Stimulated activated CD4-positive, alpha-beta T cell treated with anti-CD3 and anti-CD28 coated beads, Interleukin-4, amount 100 ng/mL, for 1 hour (primary cell): ENCODE results near the gene SNRNP70.
"Not testable (repeated sequence)": the region's sequence is repeated elsewhere in the genome, so short reads cannot be mapped to it uniquely, and the experiment has no call there.

Experiments used
- DNase-seq: peaks from one replicate; pipeline ENCODE4 v3.0.0-alpha.2; 2020

Gene SNRNP70, protein sequence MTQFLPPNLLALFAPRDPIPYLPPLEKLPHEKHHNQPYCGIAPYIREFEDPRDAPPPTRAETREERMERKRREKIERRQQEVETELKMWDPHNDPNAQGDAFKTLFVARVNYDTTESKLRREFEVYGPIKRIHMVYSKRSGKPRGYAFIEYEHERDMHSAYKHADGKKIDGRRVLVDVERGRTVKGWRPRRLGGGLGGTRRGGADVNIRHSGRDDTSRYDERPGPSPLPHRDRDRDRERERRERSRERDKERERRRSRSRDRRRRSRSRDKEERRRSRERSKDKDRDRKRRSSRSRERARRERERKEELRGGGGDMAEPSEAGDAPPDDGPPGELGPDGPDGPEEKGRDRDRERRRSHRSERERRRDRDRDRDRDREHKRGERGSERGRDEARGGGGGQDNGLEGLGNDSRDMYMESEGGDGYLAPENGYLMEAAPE

GRCh38 chr19:49085020-49085867 lies at the start of gene SNRNP70:
TSS of gene SNRNP70 (plus strand) at chr19:49085451. CDS start at chr19:49086415, 964 bp downstream.
- DNase-seq, result peak; percentile 98

GRCh38 chr19:49036815-49037214 lies 48.4 kb upstream of the SNRNP70 start, which contains the start of gene CGB1:
TSS of gene CGB1 (minus strand) at chr19:49036895. CDS start at chr19:49036711, 184 bp downstream.
- DNase-seq, result peak; percentile 41

DNA sequence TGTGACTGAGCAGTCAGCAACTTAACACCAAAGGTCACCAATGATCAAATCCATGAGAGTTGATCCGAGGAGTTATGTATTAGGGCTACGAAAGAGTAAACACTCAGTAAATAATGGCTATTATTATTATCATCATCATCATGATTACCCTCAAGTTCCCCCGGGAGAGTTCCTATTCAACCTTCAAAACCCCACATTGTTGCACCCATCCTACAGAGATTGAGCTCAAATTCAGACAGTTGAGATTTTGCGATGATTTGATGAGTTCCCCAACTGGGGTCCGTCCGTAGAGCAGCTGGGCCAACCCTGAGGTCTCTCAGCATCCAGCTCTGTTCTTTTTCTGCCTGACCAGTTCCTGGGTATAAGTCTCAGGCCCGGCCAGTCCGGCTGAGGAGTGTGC lies 47.1 kb upstream of the SNRNP70 start:
- DNase-seq, result not testable (repeated sequence)

DNA sequence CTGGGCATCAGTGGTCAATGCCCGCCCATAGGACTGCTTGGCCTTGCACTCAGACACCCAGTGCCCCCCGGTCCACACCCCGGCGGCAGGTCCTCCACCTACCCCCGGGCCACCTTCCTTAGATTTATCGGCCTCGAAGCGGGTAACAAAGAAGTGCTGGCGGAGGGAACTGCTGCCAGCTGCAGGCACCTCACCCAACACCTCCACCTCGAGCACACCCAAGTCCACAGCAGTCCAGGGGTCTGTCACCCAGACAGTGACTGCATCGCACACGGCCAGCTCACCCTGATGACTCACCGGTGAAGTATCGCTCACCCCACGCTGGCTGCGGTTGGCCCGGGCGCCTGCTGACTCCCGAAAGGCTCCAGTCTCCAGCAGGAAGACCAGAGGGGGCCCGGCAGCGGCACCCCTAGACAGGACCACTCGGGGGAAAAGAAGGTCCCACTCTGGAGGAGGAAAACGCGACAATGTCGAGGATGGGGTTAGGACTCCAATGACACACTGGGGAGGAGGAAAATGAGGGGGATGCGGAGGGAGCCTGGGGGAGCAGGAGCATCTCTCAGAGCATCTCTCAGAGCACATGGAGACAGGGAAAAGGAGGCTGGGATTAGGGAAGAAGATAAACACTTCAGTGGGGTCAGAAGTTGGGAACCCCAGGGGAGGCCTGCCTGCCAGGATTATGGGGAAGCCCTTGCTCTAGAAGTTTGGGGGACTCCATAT lies 46.5 kb upstream of the SNRNP70 start:
- not testable (repeated sequence) for DNase-seq

- not testable (repeated sequence) for DNase-seq
These were observed 45.5 kb upstream of the SNRNP70 start for GRCh38 chr19:49039736-49040135.

DNA sequence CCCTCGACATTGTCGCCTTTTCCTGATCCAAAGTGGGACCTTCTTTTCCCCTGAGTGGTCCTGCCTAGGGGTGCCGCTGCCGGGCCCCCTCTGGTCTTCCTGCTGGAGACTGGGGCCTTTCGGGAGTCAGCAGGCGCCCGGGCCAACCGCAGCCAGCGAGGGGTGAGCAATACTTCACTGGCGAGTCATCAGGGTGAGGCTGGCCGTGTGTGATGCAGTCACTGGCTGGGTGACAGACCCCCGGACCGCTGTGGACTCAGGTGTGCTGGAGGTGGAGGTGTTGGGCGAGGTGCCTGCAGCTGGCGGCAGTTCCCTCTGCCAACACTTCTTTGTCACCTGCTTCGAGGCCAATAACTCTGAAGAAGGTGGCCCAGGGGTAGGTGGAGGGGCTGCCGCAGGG lies 43.1 kb upstream of the SNRNP70 start:
- no peak for DNase-seq

GRCh38 chr19:49042666-49043065 lies 42.6 kb upstream of the SNRNP70 start:
- not testable (repeated sequence) for DNase-seq

DNA sequence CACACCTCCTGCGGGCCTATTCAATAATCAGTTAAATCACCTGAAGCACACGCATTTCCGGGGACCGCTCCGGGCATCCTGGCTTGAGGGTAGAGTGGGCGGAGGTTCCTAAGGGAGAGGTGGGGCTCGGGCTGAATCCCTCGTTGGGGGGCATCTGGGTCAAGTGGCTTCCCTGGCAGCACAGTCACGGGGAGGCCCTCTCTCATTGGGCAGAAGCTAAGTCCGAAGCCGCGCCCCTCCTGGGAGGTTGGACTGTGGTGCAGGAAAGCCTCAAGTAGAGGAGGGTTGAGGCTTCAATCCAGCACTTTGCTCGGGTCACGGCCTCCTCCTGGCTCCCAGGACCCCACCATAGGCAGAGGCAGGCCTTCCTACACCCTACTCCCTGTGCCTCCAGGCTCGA lies 41.7 kb upstream of the SNRNP70 start, which contains the start of gene CGB5:
Gene CGB5, plus strand, starts transcription at position 301 of the 400 bp plus-strand sequence. CDS start 362 bp downstream, outside the sequence.
- not testable (repeated sequence) for DNase-seq

- DNase-seq, result not testable (repeated sequence)
These were observed 36.2 kb upstream of the SNRNP70 start, which contains the start of gene CGB8 for GRCh38 chr19:49049011-49049410. TSS of gene CGB8 (minus strand) at chr19:49049111. CDS start at chr19:49048739, 372 bp downstream.

DNA sequence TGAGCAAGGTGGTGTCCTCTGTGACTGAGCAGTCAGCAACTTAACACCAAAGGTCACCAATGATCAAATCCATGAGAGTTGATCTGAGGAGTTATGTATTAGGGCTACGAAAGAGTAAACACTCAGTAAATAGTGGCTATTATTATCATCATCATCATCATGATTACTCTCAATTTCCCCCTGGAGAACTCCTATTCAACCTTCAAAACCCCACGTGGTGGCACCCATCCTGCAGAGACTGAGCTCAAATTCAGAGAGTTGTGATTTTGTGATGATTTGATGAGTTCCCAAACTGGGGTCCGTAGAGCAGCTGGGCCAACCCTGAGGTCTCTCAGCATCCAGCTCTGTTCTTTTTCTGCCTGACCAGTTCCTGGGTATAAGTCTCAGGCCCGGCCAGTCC lies 35.4 kb upstream of the SNRNP70 start:
- not testable (repeated sequence) for DNase-seq

GRCh38 chr19:49050376-49051033 lies 34.7 kb upstream of the SNRNP70 start:
- DNase-seq, result not testable (repeated sequence)

DNA sequence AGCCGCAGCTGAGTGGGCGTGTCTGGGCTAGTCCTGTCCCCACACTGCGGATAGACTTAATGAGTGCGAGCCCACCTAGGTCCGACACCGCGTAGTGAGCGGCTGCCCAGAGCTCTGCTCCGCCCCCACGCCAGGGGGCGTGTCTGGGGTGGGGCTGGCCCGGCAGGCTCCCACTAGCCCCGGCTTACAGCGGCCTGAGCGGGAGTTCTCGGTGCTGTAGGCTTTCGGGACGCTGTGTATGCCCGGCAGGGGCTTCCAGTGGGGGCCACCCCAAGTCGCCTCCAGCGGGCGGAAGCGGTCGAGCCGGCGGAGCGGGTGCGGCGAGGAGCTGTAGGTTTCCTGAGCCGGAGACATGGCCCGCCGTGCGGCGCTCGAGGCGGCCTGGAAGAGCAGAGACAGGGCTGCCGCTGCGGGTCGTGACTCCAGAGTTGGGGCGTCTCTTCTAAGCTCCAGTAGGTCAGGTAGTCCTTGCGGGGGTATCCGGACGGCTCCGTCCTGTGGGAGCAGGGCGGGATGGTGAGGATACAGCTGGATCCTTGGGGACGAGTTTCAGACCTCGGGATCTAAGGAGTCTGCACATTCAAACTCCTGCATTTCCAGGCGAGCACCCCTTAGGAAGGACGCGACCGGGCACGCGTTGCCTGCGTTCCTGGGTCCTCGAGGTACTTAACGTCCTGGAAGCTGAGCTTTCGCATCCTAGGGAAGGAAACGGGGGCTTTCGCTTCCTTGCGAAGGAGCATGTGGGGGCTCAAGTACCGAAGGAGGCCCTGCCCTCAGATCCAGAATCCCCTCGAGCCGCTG lies 28.9 kb upstream of the SNRNP70 start:
- peak; percentile 63 for DNase-seq

- DNase-seq, result not testable (repeated sequence)
These were observed 28.2 kb upstream of the SNRNP70 start for GRCh38 chr19:49056902-49057596.

GRCh38 chr19:49057636-49058234 lies 27.5 kb upstream of the SNRNP70 start, which contains the start of gene CGB7:
TSS of gene CGB7 (minus strand) at chr19:49057749. CDS start at chr19:49055375, 2,374 bp downstream.
- no peak for DNase-seq

DNA sequence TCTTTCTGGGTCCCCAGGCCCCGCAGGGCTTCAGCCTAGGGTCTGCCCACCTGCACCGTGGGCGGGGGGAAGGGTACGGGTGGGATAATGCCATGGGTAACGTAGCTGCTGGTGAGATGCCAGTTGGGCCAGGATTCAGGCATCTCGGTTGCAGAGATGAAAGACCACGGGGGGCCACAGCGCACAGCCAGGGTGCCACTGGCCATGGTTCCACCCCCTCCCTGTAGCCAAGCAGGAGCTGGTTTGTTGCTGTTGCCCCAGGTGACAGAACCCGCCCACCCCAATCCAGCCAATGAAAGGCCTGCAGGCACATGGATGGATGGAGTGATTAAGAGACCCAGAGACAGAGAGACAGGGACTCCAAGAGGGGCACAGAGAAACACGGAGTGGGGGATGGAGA lies 26.7 kb upstream of the SNRNP70 start:
- peak; percentile 39 for DNase-seq

DNA sequence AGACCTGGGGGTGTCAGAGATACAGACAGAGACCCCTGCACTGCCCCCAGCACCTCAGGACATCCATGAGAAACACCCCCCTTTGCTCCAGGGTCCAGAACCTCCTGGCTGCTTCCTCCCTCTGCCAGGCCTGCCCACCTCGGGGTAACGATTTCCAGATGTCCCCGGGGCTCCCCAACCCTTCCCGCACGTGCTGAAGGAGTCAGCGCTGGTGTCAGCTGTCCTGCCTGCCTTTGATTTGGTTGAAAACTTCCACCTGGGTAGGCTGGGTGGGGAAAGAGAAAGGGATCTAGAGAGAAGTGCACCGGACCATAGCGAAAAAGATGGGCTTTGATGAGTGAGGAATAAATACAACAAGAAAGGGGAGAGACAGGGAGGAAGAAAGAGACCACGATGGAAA lies 26.2 kb upstream of the SNRNP70 start:
- DNase-seq, result no peak

GRCh38 chr19:49061000-49061399 lies 24.3 kb upstream of the SNRNP70 start:
- DNase-seq, result no peak

DNA sequence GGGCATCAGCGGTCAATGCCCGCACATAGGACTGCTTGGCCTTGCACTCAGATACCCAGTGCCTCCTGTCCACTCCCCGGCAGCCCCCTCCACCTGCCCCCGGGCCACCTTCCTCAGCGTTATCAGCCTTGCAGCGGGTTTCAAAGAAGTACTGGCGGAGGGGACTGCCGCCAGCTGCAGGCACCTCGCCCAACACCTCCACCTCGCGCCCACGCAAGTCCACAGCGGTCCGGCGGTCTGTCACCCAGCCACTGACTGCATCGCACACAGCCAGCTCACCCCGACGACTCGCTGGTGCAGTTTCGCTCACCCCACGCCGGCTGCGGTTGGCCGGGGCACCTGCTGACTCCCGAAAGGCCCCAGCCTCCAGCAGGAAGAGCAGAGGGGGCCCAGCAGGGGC lies 23.8 kb upstream of the SNRNP70 start:
- DNase-seq, result no peak

GRCh38 chr19:49064029-49064629 lies 21.1 kb upstream of the SNRNP70 start:
- DNase-seq, result no peak
